Measurements from ENCODE around the gene RAI1. TPM values are rescaled to one million over a fixed set of nuclear protein-coding genes. Genes with fewer than 3 reads are reported as not detected.
"Not testable (repeated sequence)": the region's sequence is repeated elsewhere in the genome, so short reads cannot be mapped to it uniquely, and the experiment has no call there.

RAI1 gene
- total RNA-seq, 1 donor from 2014 or later = 31.2 TPM

DNA sequence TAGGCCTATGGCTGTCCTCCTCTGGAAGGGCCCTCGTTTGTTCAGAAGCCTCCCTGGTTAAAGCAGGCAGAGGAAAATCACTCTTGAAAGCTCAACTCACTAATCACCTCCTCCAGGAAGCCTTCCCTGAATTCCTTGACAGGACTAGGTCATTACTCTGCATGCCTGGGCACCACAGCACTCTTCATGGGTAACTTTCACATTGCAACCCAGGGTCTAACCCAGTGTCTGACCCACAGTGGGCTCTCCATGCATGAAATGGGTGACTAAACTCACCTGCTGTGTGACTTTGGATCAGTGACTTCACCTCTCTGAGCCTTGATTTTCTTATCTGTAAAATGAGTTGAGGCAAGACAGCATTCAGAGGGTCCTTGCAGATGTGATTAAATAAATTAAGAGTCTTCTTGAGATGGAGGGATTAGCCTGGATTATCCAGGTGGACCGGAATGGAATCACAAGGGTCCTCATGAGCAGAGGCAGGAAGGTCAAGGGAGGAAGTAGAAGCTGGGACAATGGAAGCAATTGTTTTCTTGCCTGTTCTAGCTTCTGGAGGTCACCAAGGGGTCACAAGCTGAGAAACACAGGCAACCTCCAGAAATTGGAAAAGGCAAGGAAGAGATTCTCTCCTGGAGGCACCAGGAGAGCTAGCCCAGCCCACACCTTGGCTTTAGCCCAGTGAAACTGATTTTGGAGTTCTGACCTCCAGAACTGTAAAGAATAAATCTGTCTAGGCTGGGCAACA, 3.8 kb upstream of the RAI1 start:
- Mint-ChIP-seq H3K36me3 (ENCODE audit: low read depth) (no peaks in the 10 kb centered on the region), H3K27me3 (no peaks in the 10 kb centered on the region), H3K9me3 (no peaks in the 10 kb centered on the region), H3K4me1 (peaks cover 15% of the 10 kb centered on the region), H3K27ac (no peak overlapping the region), H3K4me3 (no peak overlapping the region)
- no peak for DNase-seq
- TF ChIP-seq CTCF (IDR thresholded peaks at IDR 0.05) = no peak
- CTCF ChIA-PET = interaction anchor here (1.4 kb wide), 1 partner anchor 242 kb away, joined by 4 read pairs; no protein-coding TSS in a partner anchor
- no peak for ATAC-seq (ENCODE audit: low read depth)
- POLR2A ChIA-PET = no interaction called here
- intact Hi-C loops (cut with micrococcal nuclease) = no loop called here

GRCh38 chr17:17678063-17678699, 3.1 kb upstream of the RAI1 start:
- H3K4me3 Mint-ChIP-seq; H3K36me3 Mint-ChIP-seq (ENCODE audit: low read depth); POLR2A ChIA-PET; ATAC-seq (ENCODE audit: low read depth); intact Hi-C loops (cut with micrococcal nuclease); H3K9me3 Mint-ChIP-seq; DNase-seq; H3K27me3 Mint-ChIP-seq; H3K27ac Mint-ChIP-seq: not testable (repeated sequence)
- CTCF ChIA-PET = interaction anchor here (1.3 to 1.4 kb wide), 2 partner anchors 179 to 241 kb away, joined by 3 to 4 read pairs; no protein-coding TSS in a partner anchor
- H3K4me1 Mint-ChIP-seq = peaks cover 11% of the 10 kb centered on the region

DNA sequence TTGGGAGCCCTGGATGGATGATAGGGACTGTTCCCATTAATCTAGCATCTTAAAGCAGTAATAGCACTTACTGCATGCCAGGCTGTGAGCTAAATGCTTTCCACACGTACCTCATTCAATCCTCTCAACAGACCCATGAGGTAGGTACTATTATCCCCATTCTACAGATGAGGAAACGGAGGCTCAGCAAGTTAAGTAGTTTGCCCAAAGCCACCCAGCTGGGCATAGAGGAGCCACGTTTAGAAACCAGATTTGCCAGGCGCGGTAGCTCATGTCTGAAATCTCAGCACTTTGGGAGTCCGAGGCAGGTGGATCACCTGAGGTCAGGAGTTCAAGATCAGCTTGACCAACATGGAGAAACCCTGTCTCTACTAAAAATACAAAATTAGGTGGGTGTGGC, 2.0 kb upstream of the RAI1 start:
- peaks cover 22% of the 10 kb centered on the region for H3K4me1 Mint-ChIP-seq
- no peak for DNase-seq
- no peak overlapping the region for H3K27ac Mint-ChIP-seq
- no peak overlapping the region for H3K4me3 Mint-ChIP-seq
- H3K36me3 Mint-ChIP-seq (ENCODE audit: low read depth) = peaks cover 2% of the 10 kb centered on the region
- H3K27me3 Mint-ChIP-seq = no peaks in the 10 kb centered on the region
- CTCF ChIA-PET = interaction anchor here (1.3 to 1.9 kb wide), 7 partner anchors 131 to 354 kb away, joined by 3 to 18 read pairs (median 6); no protein-coding TSS in a partner anchor
- POLR2A ChIA-PET = interaction anchor here (0.9 kb wide), 1 partner anchor 183 kb away, joined by 17 read pairs; no protein-coding TSS in a partner anchor
- no peaks in the 10 kb centered on the region for H3K9me3 Mint-ChIP-seq
- TF ChIP-seq CTCF (IDR thresholded peaks at IDR 0.05) = no peak
- no peak for ATAC-seq (ENCODE audit: low read depth)
- intact Hi-C loops (cut with micrococcal nuclease) = no loop called here

DNA sequence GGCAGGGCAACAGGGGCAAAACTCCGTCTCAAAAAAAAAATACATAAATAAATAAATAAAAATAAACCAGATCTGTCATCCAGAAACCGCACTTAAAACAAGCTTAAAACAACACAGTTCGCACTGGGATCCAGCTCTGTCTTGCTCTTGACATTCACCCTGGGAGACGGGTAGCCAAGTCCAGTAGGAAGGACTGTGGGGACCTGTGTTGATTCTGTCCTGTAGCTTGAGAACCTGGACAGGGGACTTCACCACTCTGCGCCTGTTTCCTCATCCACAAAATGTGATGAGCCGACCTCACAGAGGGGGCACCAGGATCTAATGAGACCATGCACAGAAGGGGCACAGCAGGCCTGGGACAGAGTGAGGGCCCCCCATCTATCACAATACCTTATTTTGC, 1.5 kb upstream of the RAI1 start:
- H3K4me3 Mint-ChIP-seq = no peak overlapping the region
- no peaks in the 10 kb centered on the region for H3K27me3 Mint-ChIP-seq
- peaks cover 3% of the 10 kb centered on the region for H3K36me3 Mint-ChIP-seq (ENCODE audit: low read depth)
- no peak for TF ChIP-seq CTCF (IDR thresholded peaks at IDR 0.05)
- H3K27ac Mint-ChIP-seq = no peak overlapping the region
- intact Hi-C loops (cut with micrococcal nuclease) = no loop called here
- ChIA-PET CTCF (interaction anchor here (1.0 to 1.9 kb wide), 8 partner anchors 130 to 358 kb away, joined by 3 to 18 read pairs (median 5); no protein-coding TSS in a partner anchor), POLR2A (interaction anchor here (0.9 kb wide), 1 partner anchor 182 kb away, joined by 17 read pairs; no protein-coding TSS in a partner anchor)
- DNase-seq = no peak
- no peaks in the 10 kb centered on the region for H3K9me3 Mint-ChIP-seq
- no peak for ATAC-seq (ENCODE audit: low read depth)
- H3K4me1 Mint-ChIP-seq = peaks cover 24% of the 10 kb centered on the region

DNA sequence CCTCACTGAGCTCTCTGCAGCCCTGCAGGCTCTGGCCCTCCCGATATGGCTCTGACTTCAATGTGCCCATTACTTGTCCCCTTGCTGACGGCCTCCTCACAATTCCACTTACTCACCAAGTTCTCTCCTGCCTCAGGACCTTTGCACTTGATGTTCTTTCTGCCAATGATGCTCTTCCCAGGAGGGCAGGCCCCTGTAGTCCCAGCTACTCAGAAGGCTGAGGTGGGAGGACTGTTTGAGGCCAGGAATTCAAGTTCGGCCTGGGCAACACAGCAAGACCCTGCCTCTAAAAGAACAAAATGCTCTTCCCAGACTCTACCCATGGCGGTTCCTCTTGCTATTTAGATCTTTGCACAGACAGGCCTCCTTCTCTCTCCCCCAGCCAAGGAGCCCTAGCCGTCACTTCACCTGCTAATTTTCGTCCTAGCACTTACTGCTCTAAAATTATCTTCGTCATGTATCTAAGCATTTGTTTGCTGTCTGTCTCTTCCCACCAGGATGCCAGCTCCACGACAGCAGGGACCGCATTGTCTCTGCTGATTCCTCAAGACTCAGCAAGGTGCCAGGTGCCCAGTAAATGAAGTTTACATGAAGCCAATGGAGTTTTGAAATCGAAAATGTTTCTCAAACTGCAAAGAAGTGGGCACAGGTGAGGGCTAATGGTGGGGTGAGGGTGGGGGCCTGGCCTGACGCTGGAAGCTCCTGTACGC, 626 bp upstream of the RAI1 start:
- no peaks in the 10 kb centered on the region for H3K9me3 Mint-ChIP-seq
- ATAC-seq (ENCODE audit: low read depth) (no peak), DNase-seq (no peak)
- TF ChIP-seq CTCF (IDR thresholded peaks at IDR 0.05) = no peak
- ChIA-PET POLR2A (no interaction called here), CTCF (interaction anchor here (1.0 to 1.9 kb wide), 9 partner anchors 9 to 358 kb away, joined by 3 to 18 read pairs (median 6); no protein-coding TSS in a partner anchor)
- intact Hi-C loops (cut with micrococcal nuclease) = loop anchor here (1.0 kb wide), 4 partner anchors 132 to 353 kb away; no protein-coding TSS in a partner anchor
- H3K4me3 Mint-ChIP-seq = peak overlapping the region; percentile 54
- H3K27me3 Mint-ChIP-seq = no peaks in the 10 kb centered on the region
- peak overlapping the region; percentile 37 for H3K27ac Mint-ChIP-seq
- peaks cover 3% of the 10 kb centered on the region for H3K36me3 Mint-ChIP-seq (ENCODE audit: low read depth)
- H3K4me1 Mint-ChIP-seq = peaks cover 24% of the 10 kb centered on the region
